ENCODE data around the gene CPS1. TPM values are rescaled to one million over a fixed set of nuclear protein-coding genes. Genes with fewer than 3 reads are reported as not detected.

Gene CPS1
- total and polyA plus RNA-seq, 2 donors (not counting 3 experiments of a cell fraction or from before 2014, with no cell fraction given): 0.18 to 0.53 TPM

DNA sequence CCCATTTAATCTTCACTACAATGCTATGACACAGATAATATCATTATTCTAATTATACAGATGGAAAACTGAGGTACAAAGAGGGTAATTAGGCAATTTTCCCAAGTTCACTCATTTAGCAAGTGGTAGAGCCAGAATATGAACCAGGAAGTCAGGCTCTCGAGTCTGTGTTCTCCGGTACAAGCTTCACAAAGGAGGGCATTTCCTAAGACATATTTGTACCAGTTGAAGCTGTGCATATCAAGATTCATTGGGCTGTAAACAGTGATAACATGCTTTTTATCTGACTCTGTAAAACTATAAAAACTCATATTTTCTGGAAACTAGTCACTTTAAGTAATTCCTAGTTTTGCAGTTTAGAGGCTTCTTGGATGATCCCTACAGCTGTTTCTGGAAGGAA lies 23.0 kb upstream of the CPS1 start:
- no peak overlapping the region for H3K4me2 ChIP-seq (ENCODE audit: insufficient read depth, low read length)
- no peaks in the 10 kb centered on the region for H3K36me3 ChIP-seq (ENCODE audit: control insufficient read depth in 2 of 2, extremely low read depth in 1 of 2, insufficient read depth in 2 of 2, low read length in 2 of 2)
- no peak for DNase-seq (ENCODE audit: low read depth, low spot score)
- no peaks in the 10 kb centered on the region for H3K9me1 ChIP-seq (replicated peaks; ENCODE audit: control insufficient read depth, extremely low read depth, insufficient read depth, low read length)
- TF ChIP-seq POLR2AphosphoS5 (IDR thresholded peaks at IDR 0.05; ENCODE audit: insufficient read depth, low read depth, low read length): no peak
- no peak for TF ChIP-seq POLR2A (IDR thresholded peaks at IDR 0.05; ENCODE audit: low read depth, low read length)
- TF ChIP-seq JUN (IDR thresholded peaks at IDR 0.05; ENCODE audit: borderline replicate concordance, insufficient read depth, insufficient read length, low read depth): no peak
- TF ChIP-seq, protein P1, sequence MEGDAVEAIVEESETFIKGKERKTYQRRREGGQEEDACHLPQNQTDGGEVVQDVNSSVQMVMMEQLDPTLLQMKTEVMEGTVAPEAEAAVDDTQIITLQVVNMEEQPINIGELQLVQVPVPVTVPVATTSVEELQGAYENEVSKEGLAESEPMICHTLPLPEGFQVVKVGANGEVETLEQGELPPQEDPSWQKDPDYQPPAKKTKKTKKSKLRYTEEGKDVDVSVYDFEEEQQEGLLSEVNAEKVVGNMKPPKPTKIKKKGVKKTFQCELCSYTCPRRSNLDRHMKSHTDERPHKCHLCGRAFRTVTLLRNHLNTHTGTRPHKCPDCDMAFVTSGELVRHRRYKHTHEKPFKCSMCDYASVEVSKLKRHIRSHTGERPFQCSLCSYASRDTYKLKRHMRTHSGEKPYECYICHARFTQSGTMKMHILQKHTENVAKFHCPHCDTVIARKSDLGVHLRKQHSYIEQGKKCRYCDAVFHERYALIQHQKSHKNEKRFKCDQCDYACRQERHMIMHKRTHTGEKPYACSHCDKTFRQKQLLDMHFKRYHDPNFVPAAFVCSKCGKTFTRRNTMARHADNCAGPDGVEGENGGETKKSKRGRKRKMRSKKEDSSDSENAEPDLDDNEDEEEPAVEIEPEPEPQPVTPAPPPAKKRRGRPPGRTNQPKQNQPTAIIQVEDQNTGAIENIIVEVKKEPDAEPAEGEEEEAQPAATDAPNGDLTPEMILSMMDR (IDR thresholded peaks at IDR 0.05; ENCODE audit: extremely low read depth in 1 of 2, insufficient read depth in 1 of 2, low read depth in 1 of 2, low read length in 2 of 2): no peak
- TF ChIP-seq, protein P2, sequence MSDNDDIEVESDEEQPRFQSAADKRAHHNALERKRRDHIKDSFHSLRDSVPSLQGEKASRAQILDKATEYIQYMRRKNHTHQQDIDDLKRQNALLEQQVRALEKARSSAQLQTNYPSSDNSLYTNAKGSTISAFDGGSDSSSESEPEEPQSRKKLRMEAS (IDR thresholded peaks at IDR 0.05; ENCODE audit: insufficient read depth, insufficient read length): no peak
- TF ChIP-seq FOS (IDR thresholded peaks at IDR 0.05; ENCODE audit: borderline replicate concordance, insufficient read depth, low read length): no peak
- TF ChIP-seq MYC (IDR thresholded peaks at IDR 0.05; ENCODE audit: low read depth, low read length): no peak
- no peaks in the 10 kb centered on the region for H3K4me1 ChIP-seq (ENCODE audit: control insufficient read depth, extremely low read depth, insufficient read depth, low read length)
- ChIA-PET POLR2A (no interaction called here), CTCF (no interaction called here)
- no peak overlapping the region for H3K27ac ChIP-seq (ENCODE audit: insufficient read depth, low read depth, low read length)
- BruUV-seq (replicated peaks): no TSS peak
- no peak overlapping the region for H3K9ac ChIP-seq (replicated peaks; ENCODE audit: extremely low read depth, insufficient read depth, low read length)
- intact Hi-C loops (cut with micrococcal nuclease) (no loop called here), dilution Hi-C loops (cut with MboI; ENCODE audit: extremely low pct_ligation_motif_present, low sequenced_read_pairs) (no loop called here)
- no peak for FAIRE-seq
- H3K9me3 ChIP-seq (replicated peaks; ENCODE audit: control insufficient read depth, insufficient read depth, low read length): no peaks in the 10 kb centered on the region
- no peaks in the 10 kb centered on the region for H3K27me3 ChIP-seq (ENCODE audit: control insufficient read depth in 2 of 2, insufficient read depth in 2 of 2, low read length in 2 of 2)
- no peak overlapping the region for H3K4me3 ChIP-seq (replicated peaks in 1 of 3; ENCODE audit: insufficient read depth in 1 of 3, low read depth in 1 of 3, low read length in 3 of 3)
- H3K79me2 ChIP-seq (ENCODE audit: control insufficient read depth, insufficient read depth, low read length): no peaks in the 10 kb centered on the region
- no peaks in the 10 kb centered on the region for H4K20me1 ChIP-seq (replicated peaks; ENCODE audit: control insufficient read depth, extremely low read depth, insufficient read depth, low read length)
- H2AFZ ChIP-seq (ENCODE audit: low read depth, low read length): no peak overlapping the region
